ENCODE measurements around the gene EMC6. TPM values are rescaled to one million over a fixed set of nuclear protein-coding genes. Genes with fewer than 3 reads are reported as not detected.
A peak's percentile ranks its signal among the peaks of the same experiment; 100 is the strongest.

EMC6 gene
- total RNA-seq, 3 donors from 2014 or later (not counting 1 experiment from before 2014, with no cell fraction given): 29.3 to 34.7 (median 32.1) TPM

- no peaks in the 10 kb centered on the region for H3K9me3 ChIP-seq (ENCODE audit: control insufficient read depth, insufficient read depth, low read length)
- intact Hi-C loops (cut with micrococcal nuclease): no loop called here
- no peak for DNase-seq
- ATAC-seq: no peak
- peaks cover 41% of the 10 kb centered on the region for H3K4me1 ChIP-seq (ENCODE audit: control insufficient read depth, insufficient read depth, low read length)
- Mint-ChIP-seq H3K9me3 (no peaks in the 10 kb centered on the region), H3K27ac (no peak overlapping the region), H3K36me3 (no peaks in the 10 kb centered on the region), H3K4me3 (no peak overlapping the region), H3K4me1 (peaks cover 33 to 44% of the 10 kb centered on the region in 2 donors), H3K27me3 (ENCODE audit: low read depth in 2 of 2) (no peaks in the 10 kb centered on the region)
- H3K27me3 ChIP-seq (ENCODE audit: control insufficient read depth, insufficient read depth, low read length): no peaks in the 10 kb centered on the region
- H3K36me3 ChIP-seq (ENCODE audit: control insufficient read depth, insufficient read depth, low read length): no peaks in the 10 kb centered on the region
- TF ChIP-seq CTCF (IDR thresholded peaks at IDR 0.05): no peak
- no peak overlapping the region for H3K4me3 ChIP-seq (ENCODE audit: low read length)
- WGBS (ENCODE audit: insufficient coverage): 54% methylated on average over 3 of the region's 3 CpGs
- H3K27ac ChIP-seq (ENCODE audit: low read length): no peak overlapping the region
Measured at GRCh38 chr17:3708366-3708765, 39.8 kb downstream of the EMC6 start.

- Mint-ChIP-seq H3K4me1 (peaks cover 25 to 36% of the 10 kb centered on the region in 2 donors), H3K9me3 (no peaks in the 10 kb centered on the region), H3K27ac (peak overlapping the region; percentile 71 to 77), H3K36me3 (peaks cover 10% of the 10 kb centered on the region), H3K4me3 (peak overlapping the region; percentile 67), H3K27me3 (ENCODE audit: low read depth in 2 of 2) (no peaks in the 10 kb centered on the region)
- Histone ChIP-seq H3K27me3 (ENCODE audit: control insufficient read depth, insufficient read depth, low read length) (no peaks in the 10 kb centered on the region), H3K4me1 (ENCODE audit: control insufficient read depth, insufficient read depth, low read length) (peaks cover 33% of the 10 kb centered on the region), H3K4me3 (ENCODE audit: low read length) (no peak overlapping the region), H3K9me3 (ENCODE audit: control insufficient read depth, insufficient read depth, low read length) (no peaks in the 10 kb centered on the region), H3K36me3 (ENCODE audit: control insufficient read depth, insufficient read depth, low read length) (peaks cover 14% of the 10 kb centered on the region), H3K27ac (ENCODE audit: low read length) (peak overlapping the region; percentile 44)
- intact Hi-C loops (cut with micrococcal nuclease): loop anchor here (1.0 to 2.0 kb wide), 3 partner anchors 16 to 84 kb away; no protein-coding TSS in a partner anchor
- 0% methylated on average over 5 of the region's 5 CpGs for WGBS (ENCODE audit: insufficient coverage)
- TF ChIP-seq CTCF (IDR thresholded peaks at IDR 0.05): no peak
- DNase-seq: peak in 1 of 2 donors; percentile 94
- ATAC-seq: peak; percentile 93 to 95 (median 93)
Measured at GRCh38 chr17:3710951-3711383, 42.4 kb downstream of the EMC6 start.

- TF ChIP-seq CTCF (IDR thresholded peaks at IDR 0.05): no peak
- ATAC-seq (peak; percentile 5 to 41 (median 19)), DNase-seq (peak in 1 of 2 donors; percentile 49)
- no peaks in the 10 kb centered on the region for H3K9me3 Mint-ChIP-seq
- Histone ChIP-seq H3K4me3 (ENCODE audit: low read length) (no peak overlapping the region), H3K9me3 (ENCODE audit: control insufficient read depth, insufficient read depth, low read length) (no peaks in the 10 kb centered on the region), H3K27ac (ENCODE audit: low read length) (no peak overlapping the region), H3K4me1 (ENCODE audit: control insufficient read depth, insufficient read depth, low read length) (peaks cover 33% of the 10 kb centered on the region), H3K27me3 (ENCODE audit: control insufficient read depth, insufficient read depth, low read length) (no peaks in the 10 kb centered on the region), H3K36me3 (ENCODE audit: control insufficient read depth, insufficient read depth, low read length) (peaks cover 32% of the 10 kb centered on the region)
- intact Hi-C loops (cut with micrococcal nuclease): no loop called here
- H3K4me1 Mint-ChIP-seq: peaks cover 32 to 36% of the 10 kb centered on the region in 2 donors
- WGBS (ENCODE audit: insufficient coverage): 15% methylated on average over 13 of the region's 13 CpGs
- peak overlapping the region; percentile 59 for H3K4me3 Mint-ChIP-seq
- peaks cover 21% of the 10 kb centered on the region for H3K36me3 Mint-ChIP-seq
- no peaks in the 10 kb centered on the region for H3K27me3 Mint-ChIP-seq (ENCODE audit: low read depth in 2 of 2)
- peak overlapping the region; percentile 71 to 77 for H3K27ac Mint-ChIP-seq
Measured at GRCh38 chr17:3712811-3713463, 44.3 kb downstream of the EMC6 start.

Measured in natural killer cell (primary cell).